K562 (cell line): ENCODE measurements around the gene CTSD. TPM values are rescaled to one million over a fixed set of nuclear protein-coding genes. Genes with fewer than 3 reads are reported as not detected.

Experiments
- ATAC-seq: fragments of 200-7000 bp; cut with Tn5 transposase; 3 replicates; pipeline ENCODE4 v1.9.1; 2020; ENCODE audit warnings: moderate library complexity
- BruUV-seq: library from RNA; stranded (reverse); fragments of 400-500 nt; replicated peaks from 2 replicates; lab custom pipeline; 2021; lab: Mats Ljungman, UMichigan
- CTCF ChIA-PET: fragments of 300-600 bp; formaldehyde crosslinking; extraction: SDS; loops from one replicate; lab custom pipeline; 2021; ENCODE audit warnings: low intra/inter-chr PET ratio; lab: Yijun Ruan, JAX
- POLR2A ChIA-PET: fragments of 300-600, 350-650 bp; sonication (Branson Sonifier 250); formaldehyde crosslinking; extraction: SDS; loops from one replicate; lab custom pipeline; 2021; ENCODE audit warnings: antibody characterized with exemption, inconsistent platforms; lab: Yijun Ruan, JAX
- DNase-seq, 4 experiments: peaks; one replicate each; pipeline versions ENCODE4 v3.0.0 to v3.0.0-alpha.2; 2011 to 2018; ENCODE audit warnings: low spot score in 3 of 4, mixed read lengths in 3 of 4; ENCODE audit errors: extremely low read depth in 1 of 4
- FAIRE-seq: peaks from 2 replicates; lab custom pipeline; 2011; peaks lifted over from hg19 to GRCh38; lab: Jason Lieb, UNC
- H2AFZ ChIP-seq: 2 replicates; pipeline ENCODE4 v1.6.0; 2011; ENCODE audit warnings: low read depth, low read length, control low read depth, inconsistent platforms
- H3K27ac ChIP-seq: fragments of 200-600 bp; 3 replicates; pipeline ENCODE4 v1.8.0; 2011; ENCODE audit warnings: low read depth, mild to moderate bottlenecking, control low read depth, inconsistent platforms, low read length, moderate library complexity, mixed read lengths; ENCODE audit errors: extremely low read depth
- H3K27me3 ChIP-seq, 2 experiments: fragments of 300-600 bp in 1 of 2; 2 replicates in 1 of 2; 3 replicates in 1 of 2; pipeline versions ENCODE4 v1.6.0 to v1.8.0; 2011; ENCODE audit warnings: inconsistent platforms in 2 of 2, low read length in 2 of 2, mild to moderate bottlenecking in 1 of 2, mixed read lengths in 1 of 2, moderate library complexity in 1 of 2; ENCODE audit not compliant: control insufficient read depth in 2 of 2, insufficient read depth in 2 of 2
- H3K36me3 ChIP-seq: fragments of 300-600 bp; 3 replicates; pipeline ENCODE4 v1.8.0; 2011; ENCODE audit warnings: mild to moderate bottlenecking, low read length, inconsistent platforms; ENCODE audit not compliant: control insufficient read depth, insufficient read depth
- H3K4me1 ChIP-seq, 2 experiments: fragments of 200-600 bp in 1 of 2; replicated peaks in 1 of 2; 2 replicates in 1 of 2; 3 replicates in 1 of 2; pipeline versions ENCODE4 v1.5.1 to v1.8.0; 2011; ENCODE audit warnings: inconsistent platforms in 2 of 2, low read length in 2 of 2, mild to moderate bottlenecking in 1 of 2, mixed read lengths in 1 of 2, moderate library complexity in 1 of 2; ENCODE audit not compliant: control insufficient read depth in 2 of 2, insufficient read depth in 2 of 2
- H3K4me2 ChIP-seq: 2 replicates; pipeline ENCODE4 v1.6.1; 2011; ENCODE audit warnings: low read length, control low read depth, inconsistent platforms, mixed read lengths; ENCODE audit not compliant: insufficient read depth
- H3K4me3 ChIP-seq: fragments of 200-600 bp; sonication (generic), shearing (Covaris generic); 2 replicates; pipeline ENCODE4 v1.5.1; 2016; ENCODE audit warnings: control low read depth, inconsistent platforms
- H3K79me2 ChIP-seq: fragments of 200-600 bp; 3 replicates; pipeline ENCODE4 v1.8.0; 2011; ENCODE audit warnings: low read length, inconsistent platforms; ENCODE audit not compliant: control insufficient read depth, insufficient read depth
- H3K9ac ChIP-seq, 2 experiments: 2 replicates each; pipeline versions ENCODE4 v1.6.0 to v1.6.1; 2011; ENCODE audit warnings: low read depth in 2 of 2, low read length in 2 of 2, control low read depth in 1 of 2, inconsistent platforms in 1 of 2, mild to moderate bottlenecking in 1 of 2, mixed read lengths in 1 of 2; ENCODE audit not compliant: insufficient read depth in 1 of 2
- H3K9me1 ChIP-seq: one replicate; pipeline ENCODE4 v1.6.0; 2011; ENCODE audit warnings: inconsistent platforms, mild to moderate bottlenecking, low read length, moderate library complexity; ENCODE audit not compliant: control insufficient read depth, insufficient read depth
- H3K9me3 ChIP-seq: replicated peaks from 2 replicates; pipeline ENCODE4 v1.5.1; 2011; ENCODE audit warnings: low read depth, low read length, inconsistent platforms; ENCODE audit not compliant: control insufficient read depth, insufficient read depth
- H4K20me1 ChIP-seq: replicated peaks from 2 replicates; pipeline ENCODE4 v1.6.1; 2011; ENCODE audit warnings: low read length, inconsistent platforms, mixed read lengths; ENCODE audit not compliant: control insufficient read depth, insufficient read depth
- CREB1 ChIP-seq, 2 experiments: sonication (generic) in 1 of 2; formaldehyde crosslinking in 1 of 2; IDR thresholded peaks; 2 replicates each; pipeline versions ENCODE4 v1.6.1 to v1.8.0; 2012 to 2022; ENCODE audit warnings: inconsistent platforms in 1 of 2, mild to moderate bottlenecking in 1 of 2, missing genetic modification reagents in 1 of 2, moderate library complexity in 1 of 2
- CTCF ChIP-seq, 3 experiments: IDR thresholded peaks in 2 of 3; conservative IDR thresholded peaks in 1 of 3; 2 replicates each; pipeline ENCODE4 v1.5.1; 2011 to 2012; ENCODE audit warnings: low read length in 3 of 3, mild to moderate bottlenecking in 3 of 3, control low read depth in 2 of 3, improper control_type of control experiment in 1 of 3, inconsistent platforms in 1 of 3, low read depth in 1 of 3, mixed read lengths in 1 of 3, moderate library complexity in 1 of 3; ENCODE audit not compliant: insufficient read depth in 2 of 3
- E2F4 ChIP-seq: sonication (generic); formaldehyde crosslinking; IDR thresholded peaks from 2 replicates; pipeline ENCODE4 v1.8.0; 2022; ENCODE audit warnings: mild to moderate bottlenecking, low read depth, missing genetic modification reagents
- GABPA ChIP-seq: fragments of 200-800 bp; sonication (Bioruptor generic); conservative IDR thresholded peaks from 2 replicates; pipeline ENCODE4 v1.6.1; 2016; ENCODE audit warnings: low read depth, missing genetic modification characterization, missing compliant biosample characterization
- GTF2E2 ChIP-seq: fragments of 200-800 bp; sonication (Bioruptor generic); IDR thresholded peaks from 2 replicates; pipeline ENCODE4 v1.6.1; 2016; ENCODE audit warnings: missing genetic modification characterization, missing compliant biosample characterization
- HDAC3 ChIP-seq: fragments of 450-650 bp; IDR thresholded peaks from 2 replicates; pipeline ENCODE4 v1.6.1; 2018; ENCODE audit warnings: borderline replicate concordance, mild to moderate bottlenecking, moderate library complexity; ENCODE audit not compliant: partially characterized antibody
- HMGN3 ChIP-seq: IDR thresholded peaks from 2 replicates; pipeline ENCODE4 v1.6.1; 2011; ENCODE audit warnings: borderline replicate concordance, low read depth, mild to moderate bottlenecking, mixed read lengths, low read length; ENCODE audit not compliant: insufficient read length; ENCODE audit errors: extremely low read depth
- KAT8 ChIP-seq: fragments of 450-650 bp; IDR thresholded peaks from 2 replicates; pipeline ENCODE4 v1.6.1; 2016; ENCODE audit warnings: low read depth, mild to moderate bottlenecking
- MTA1 ChIP-seq: fragments of 450-650 bp; IDR thresholded peaks from 2 replicates; pipeline ENCODE4 v1.6.1; 2017; ENCODE audit warnings: borderline replicate concordance
- SMARCE1 ChIP-seq: fragments of 450-650 bp; IDR thresholded peaks from 2 replicates; pipeline ENCODE4 v1.7.1; 2016; ENCODE audit warnings: mild to moderate bottlenecking
- ZNF174 ChIP-seq: fragments of 250-450 bp; sonication (Bioruptor Pico); IDR thresholded peaks from 2 replicates; pipeline ENCODE4 v1.4.0; 2020; ENCODE audit warnings: mild to moderate bottlenecking
- ZNF512 ChIP-seq: IDR thresholded peaks from 2 replicates; pipeline ENCODE4 v1.6.1; 2016; ENCODE audit warnings: missing genetic modification characterization, missing compliant biosample characterization
- ZNF76 ChIP-seq: fragments of 250-450 bp; sonication (Bioruptor Pico); IDR thresholded peaks from 2 replicates; pipeline ENCODE4 v1.4.0; 2020; ENCODE audit warnings: mild to moderate bottlenecking, moderate library complexity, borderline replicate concordance
- WGBS: fragments of 100-300 bp; shearing (Covaris generic); methylation state at CpG from one replicate; pipeline ENCODE4 v1.1.6; 2016; ENCODE audit warnings: low coverage, mixed read lengths; ENCODE audit not compliant: insufficient coverage; ENCODE audit errors: missing lambda C conversion rate; 5-methylcytosine and 5-hydroxymethylcytosine counted together
- in situ Hi-C: fragments of 300-500 bp; cut with MboI; formaldehyde crosslinking; loops from 4 replicates; pipeline ENCODE4 v1.15.0; 2018; ENCODE audit warnings: inconsistent platforms, mixed read lengths
- intact Hi-C: fragments of 100-400 bp; cut with micrococcal nuclease; formaldehyde crosslinking; loops from 2 replicates; pipeline ENCODE4 v1.14.2; 2022
- polyA plus RNA-seq, 8 experiments: library from polyadenylated mRNA; depleted of rRNA in 4 of 8; stranded (reverse) in 5 of 8; unstranded in 3 of 8; fragments of >200 nt; fragmentation: Nextera tagmentation in 2 of 8; fragmentation: Illumina TruSeq in 1 of 8; extraction: Ambion mirVana in 2 of 8; extraction: Trizol in 1 of 8; gene quantifications; 2 replicates each; pipeline versions ENCODE4 v1.2.1 to v1.2.3, GENCODE V29; 2011 to 2014; ENCODE audit warnings: inconsistent platforms in 1 of 8, missing spikeins in 1 of 8
- total RNA-seq, 7 experiments: library from RNA; depleted of rRNA in 6 of 7; stranded (reverse); fragments of >200 nt in 6 of 7; fragmentation: Illumina TruSeq in 2 of 7; extraction: Trizol in 2 of 7; gene quantifications; 2 replicates each; pipeline versions ENCODE4 v1.2.1 to v1.2.3, GENCODE V29; 2011 to 2021; ENCODE audit warnings: low replicate concordance in 1 of 7

Gene CTSD
- total and polyA plus RNA-seq, 9 of the 15 experiments (the other 6 are each of a cell fraction or from before 2014, with no cell fraction given): 1.0 to 112 (median 40.9) TPM

- Histone ChIP-seq H2AFZ (no peak overlapping the region), H3K79me2 (no peaks in the 10 kb centered on the region), H3K9ac (no peak overlapping the region), H3K9me1 (no peaks in the 10 kb centered on the region), H3K4me3 (no peak overlapping the region), H3K4me2 (no peak overlapping the region), H4K20me1 (peaks cover 2% of the 10 kb centered on the region; the same call in 1 of the 2 replicates), H3K27me3 (peaks cover 38 to 47% of the 10 kb centered on the region in 2 experiments; a peak in 4 of 5 replicates), H3K9me3 (no peaks in the 10 kb centered on the region), H3K4me1 (peaks cover 0 to 4% of the 10 kb centered on the region in 2 experiments; a peak in 1 of 5 replicates), H3K27ac (no peak overlapping the region), H3K36me3 (no peaks in the 10 kb centered on the region)
- 2% methylated on average over 15 of the region's 15 CpGs for WGBS
- ChIA-PET CTCF (no interaction called here), POLR2A (interaction anchor here (0.5 kb wide), 1 partner anchor 92 kb away, joined by 3 read pairs; no protein-coding TSS in a partner anchor)
- intact Hi-C loops: no loop called here
- FAIRE-seq (no peak), DNase-seq (no peak), ATAC-seq (no peak)
- TF ChIP-seq ZNF76 (CRISPR knock-in tag): no peak
- TF ChIP-seq MTA1: no peak
- TF ChIP-seq ZNF174 (CRISPR knock-in tag): no peak
- no peak for TF ChIP-seq KAT8
- no peak for TF ChIP-seq SMARCE1
- no peak for TF ChIP-seq CREB1 (IDR thresholded peaks at IDR 0.05)
- TF ChIP-seq CREB1 (CRISPR knock-in tag; IDR thresholded peaks at IDR 0.05): no peak
- no peak for TF ChIP-seq ZNF512 (tag)
- TF ChIP-seq HDAC3: no peak
- no peak for TF ChIP-seq GTF2E2 (tag)
- no peak for TF ChIP-seq CTCF (IDR thresholded peaks at IDR 0.05 in 2 of 3, conservative IDR thresholded peaks at IDR 0.05 in 1 of 3; ENCODE audit: insufficient read depth in 2 of 3, low read depth in 1 of 3, low read length in 3 of 3)
- TF ChIP-seq HMGN3: no peak
- no peak for TF ChIP-seq GABPA (tag)
- no peak for TF ChIP-seq E2F4
- BruUV-seq: no TSS peak
- in situ Hi-C loops: no loop called here
Measured at GRCh38 chr11:1805525-1805924, 41.8 kb upstream of the CTSD start.
